Breast epithelium (tissue), 3 donors: ENCODE measurements around the gene ARHGAP26.

ENCODE experiments used
- POLR2A ChIP-seq: fragments of 450-650 bp; IDR thresholded peaks from one replicate; pipeline ENCODE4 v1.6.1; 2016; ENCODE audit warnings: antibody characterized with exemption, mild to moderate bottlenecking, moderate library complexity
- POLR2AphosphoS5 ChIP-seq, 3 donors: sonication (generic); formaldehyde crosslinking; IDR thresholded peaks; one replicate each; pipeline ENCODE4 v1.6.1; 2017; ENCODE audit warnings: antibody characterized with exemption in 3 of 3

GRCh38 chr5:142823806-142824205 is 53.6 kb downstream of the ARHGAP26 start:
- TF ChIP-seq POLR2A (no peak), POLR2AphosphoS5 (IDR thresholded peaks at IDR 0.05) (no peak)
